K562 (cell line): ENCODE data around the gene COLEC12. TPM values are rescaled to one million over a fixed set of nuclear protein-coding genes. Genes with fewer than 3 reads are reported as not detected.

Source experiments
- ATAC-seq: fragments of 200-7000 bp; cut with Tn5 transposase; 3 replicates; pipeline ENCODE4 v1.9.1; 2020; ENCODE audit warnings: moderate library complexity
- BruUV-seq: library from RNA; stranded (reverse); fragments of 400-500 nt; replicated peaks from 2 replicates; lab custom pipeline; 2021; lab: Mats Ljungman, UMichigan
- CTCF ChIA-PET: fragments of 300-600 bp; formaldehyde crosslinking; extraction: SDS; loops from one replicate; lab custom pipeline; 2021; ENCODE audit warnings: low intra/inter-chr PET ratio; lab: Yijun Ruan, JAX
- POLR2A ChIA-PET: fragments of 300-600, 350-650 bp; sonication (Branson Sonifier 250); formaldehyde crosslinking; extraction: SDS; loops from one replicate; lab custom pipeline; 2021; ENCODE audit warnings: antibody characterized with exemption, inconsistent platforms; lab: Yijun Ruan, JAX
- DNase-seq, 4 experiments: peaks; one replicate each; pipeline versions ENCODE4 v3.0.0 to v3.0.0-alpha.2; 2011 to 2018; ENCODE audit warnings: low spot score in 3 of 4, mixed read lengths in 3 of 4; ENCODE audit errors: extremely low read depth in 1 of 4
- FAIRE-seq: peaks from 2 replicates; lab custom pipeline; 2011; peaks lifted over from hg19 to GRCh38; lab: Jason Lieb, UNC
- H2AFZ ChIP-seq: 2 replicates; pipeline ENCODE4 v1.6.0; 2011; ENCODE audit warnings: low read depth, low read length, control low read depth, inconsistent platforms
- H3K27ac ChIP-seq: fragments of 200-600 bp; 3 replicates; pipeline ENCODE4 v1.8.0; 2011; ENCODE audit warnings: low read depth, mild to moderate bottlenecking, control low read depth, inconsistent platforms, low read length, moderate library complexity, mixed read lengths; ENCODE audit errors: extremely low read depth
- H3K27me3 ChIP-seq, 2 experiments: fragments of 300-600 bp in 1 of 2; 2 replicates in 1 of 2; 3 replicates in 1 of 2; pipeline versions ENCODE4 v1.6.0 to v1.8.0; 2011; ENCODE audit warnings: inconsistent platforms in 2 of 2, low read length in 2 of 2, mild to moderate bottlenecking in 1 of 2, mixed read lengths in 1 of 2, moderate library complexity in 1 of 2; ENCODE audit not compliant: control insufficient read depth in 2 of 2, insufficient read depth in 2 of 2
- H3K36me3 ChIP-seq: fragments of 300-600 bp; 3 replicates; pipeline ENCODE4 v1.8.0; 2011; ENCODE audit warnings: mild to moderate bottlenecking, low read length, inconsistent platforms; ENCODE audit not compliant: control insufficient read depth, insufficient read depth
- H3K4me1 ChIP-seq, 2 experiments: fragments of 200-600 bp in 1 of 2; replicated peaks in 1 of 2; 2 replicates in 1 of 2; 3 replicates in 1 of 2; pipeline versions ENCODE4 v1.5.1 to v1.8.0; 2011; ENCODE audit warnings: inconsistent platforms in 2 of 2, low read length in 2 of 2, mild to moderate bottlenecking in 1 of 2, mixed read lengths in 1 of 2, moderate library complexity in 1 of 2; ENCODE audit not compliant: control insufficient read depth in 2 of 2, insufficient read depth in 2 of 2
- H3K4me2 ChIP-seq: 2 replicates; pipeline ENCODE4 v1.6.1; 2011; ENCODE audit warnings: low read length, control low read depth, inconsistent platforms, mixed read lengths; ENCODE audit not compliant: insufficient read depth
- H3K4me3 ChIP-seq: fragments of 200-600 bp; sonication (generic), shearing (Covaris generic); 2 replicates; pipeline ENCODE4 v1.5.1; 2016; ENCODE audit warnings: control low read depth, inconsistent platforms
- H3K79me2 ChIP-seq: fragments of 200-600 bp; 3 replicates; pipeline ENCODE4 v1.8.0; 2011; ENCODE audit warnings: low read length, inconsistent platforms; ENCODE audit not compliant: control insufficient read depth, insufficient read depth
- H3K9ac ChIP-seq, 2 experiments: 2 replicates each; pipeline versions ENCODE4 v1.6.0 to v1.6.1; 2011; ENCODE audit warnings: low read depth in 2 of 2, low read length in 2 of 2, control low read depth in 1 of 2, inconsistent platforms in 1 of 2, mild to moderate bottlenecking in 1 of 2, mixed read lengths in 1 of 2; ENCODE audit not compliant: insufficient read depth in 1 of 2
- H3K9me1 ChIP-seq: one replicate; pipeline ENCODE4 v1.6.0; 2011; ENCODE audit warnings: inconsistent platforms, mild to moderate bottlenecking, low read length, moderate library complexity; ENCODE audit not compliant: control insufficient read depth, insufficient read depth
- H3K9me3 ChIP-seq: replicated peaks from 2 replicates; pipeline ENCODE4 v1.5.1; 2011; ENCODE audit warnings: low read depth, low read length, inconsistent platforms; ENCODE audit not compliant: control insufficient read depth, insufficient read depth
- H4K20me1 ChIP-seq: replicated peaks from 2 replicates; pipeline ENCODE4 v1.6.1; 2011; ENCODE audit warnings: low read length, inconsistent platforms, mixed read lengths; ENCODE audit not compliant: control insufficient read depth, insufficient read depth
- CEBPG ChIP-seq, 3 experiments: fragments of 200-800 bp in 1 of 3; sonication (Bioruptor generic) in 1 of 3; sonication (generic) in 1 of 3; formaldehyde crosslinking in 1 of 3; IDR thresholded peaks in 2 of 3; conservative IDR thresholded peaks in 1 of 3; 2 replicates each; pipeline versions ENCODE4 v1.6.1 to v1.8.0; 2016 to 2022; ENCODE audit warnings: missing compliant biosample characterization in 2 of 3, missing genetic modification characterization in 2 of 3, mild to moderate bottlenecking in 1 of 3, missing genetic modification reagents in 1 of 3
- ETV1 ChIP-seq: fragments of 450-650 bp; conservative IDR thresholded peaks from 2 replicates; pipeline ENCODE4 v1.6.1; 2016; ENCODE audit warnings: missing genetic modification characterization, control low read depth, low read depth, missing compliant biosample characterization
- THRAP3 ChIP-seq: fragments of 450-650 bp; IDR thresholded peaks from 2 replicates; pipeline ENCODE4 v1.6.1; 2016; ENCODE audit warnings: mild to moderate bottlenecking, inconsistent platforms, borderline replicate concordance
- TOE1 ChIP-seq, 2 experiments: fragments of 450-650 bp in 1 of 2; sonication (generic) in 1 of 2; formaldehyde crosslinking in 1 of 2; IDR thresholded peaks; 2 replicates each; pipeline versions ENCODE4 v1.7.1 to v1.8.0; 2016 to 2022; ENCODE audit warnings: borderline replicate concordance in 2 of 2, mild to moderate bottlenecking in 2 of 2, antibody characterized with exemption in 1 of 2, inconsistent platforms in 1 of 2, low read depth in 1 of 2, missing genetic modification reagents in 1 of 2, moderate library complexity in 1 of 2
- WGBS: fragments of 100-300 bp; shearing (Covaris generic); methylation state at CpG from one replicate; pipeline ENCODE4 v1.1.6; 2016; ENCODE audit warnings: low coverage, mixed read lengths; ENCODE audit not compliant: insufficient coverage; ENCODE audit errors: missing lambda C conversion rate; 5-methylcytosine and 5-hydroxymethylcytosine counted together
- in situ Hi-C: fragments of 300-500 bp; cut with MboI; formaldehyde crosslinking; loops from 4 replicates; pipeline ENCODE4 v1.15.0; 2018; ENCODE audit warnings: inconsistent platforms, mixed read lengths
- intact Hi-C: fragments of 100-400 bp; cut with micrococcal nuclease; formaldehyde crosslinking; loops from 2 replicates; pipeline ENCODE4 v1.14.2; 2022
- polyA plus RNA-seq, 8 experiments: library from polyadenylated mRNA; depleted of rRNA in 4 of 8; stranded (reverse) in 5 of 8; unstranded in 3 of 8; fragments of >200 nt; fragmentation: Nextera tagmentation in 2 of 8; fragmentation: Illumina TruSeq in 1 of 8; extraction: Ambion mirVana in 2 of 8; extraction: Trizol in 1 of 8; gene quantifications; 2 replicates each; pipeline versions ENCODE4 v1.2.1 to v1.2.3, GENCODE V29; 2011 to 2014; ENCODE audit warnings: inconsistent platforms in 1 of 8, missing spikeins in 1 of 8
- total RNA-seq, 7 experiments: library from RNA; depleted of rRNA in 6 of 7; stranded (reverse); fragments of >200 nt in 6 of 7; fragmentation: Illumina TruSeq in 2 of 7; extraction: Trizol in 2 of 7; gene quantifications; 2 replicates each; pipeline versions ENCODE4 v1.2.1 to v1.2.3, GENCODE V29; 2011 to 2021; ENCODE audit warnings: low replicate concordance in 1 of 7
- TF ChIP-seq, protein P1 (sequence below): sonication (generic); IDR thresholded peaks from 2 replicates; pipeline ENCODE4 v1.6.1; 2016

Gene COLEC12
- total and polyA plus RNA-seq, 9 of the 15 experiments (the other 6 are each of a cell fraction or from before 2014, with no cell fraction given) = 0.04 TPM; not detected in 8

DNA sequence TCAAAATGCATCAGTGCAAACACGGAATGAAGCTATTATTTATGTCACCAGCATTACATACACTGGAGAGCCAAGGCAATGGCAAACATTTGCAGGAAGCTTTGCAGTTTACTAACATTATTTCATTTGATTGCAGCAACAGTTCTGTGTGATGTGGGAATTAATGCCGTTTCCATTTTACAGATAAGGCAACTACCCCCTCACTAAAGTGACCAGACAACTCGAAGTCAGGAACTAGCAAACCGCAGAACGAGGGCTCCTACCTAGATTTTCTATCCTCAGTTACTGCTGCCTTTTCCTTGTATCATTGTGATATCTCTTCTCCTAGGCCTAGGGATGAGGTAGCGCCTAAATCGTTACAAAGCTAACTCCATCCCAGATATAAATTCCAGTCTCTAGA is 85.5 kb downstream of the COLEC12 start:
- no peak overlapping the region for H3K4me2 ChIP-seq
- H3K27me3 ChIP-seq = peaks cover 0 to 7% of the 10 kb centered on the region in 2 experiments; a peak in 2 of 5 replicates
- CTCF ChIA-PET = no interaction called here
- BruUV-seq = no TSS peak
- H3K4me3 ChIP-seq = no peak overlapping the region
- no peak for FAIRE-seq
- H3K4me1 ChIP-seq = no peaks in the 10 kb centered on the region; a peak in 1 of 5 replicates
- H3K9me1 ChIP-seq = no peaks in the 10 kb centered on the region
- no peaks in the 10 kb centered on the region for H3K79me2 ChIP-seq
- intact Hi-C loops (no loop called here), in situ Hi-C loops (no loop called here)
- H2AFZ ChIP-seq = no peak overlapping the region
- POLR2A ChIA-PET = interaction anchor here (0.6 kb wide), 1 partner anchor 34 kb away, joined by 3 read pairs; no protein-coding TSS in a partner anchor
- no peak for ATAC-seq
- no peak for DNase-seq
- H3K36me3 ChIP-seq = no peaks in the 10 kb centered on the region
- H3K9ac ChIP-seq = no peak overlapping the region
- TF ChIP-seq ETV1 (tag) (peak; percentile 40; the same call in 1 of the 2 replicates), THRAP3 (no peak), TOE1 (IDR thresholded peaks at IDR 0.05; ENCODE audit: borderline replicate concordance) (no peak), TOE1 (CRISPR knock-in tag; IDR thresholded peaks at IDR 0.05; ENCODE audit: borderline replicate concordance, low read depth) (no peak), CEBPG (CRISPR knock-in tag; IDR thresholded peaks at IDR 0.05) (no peak), CEBPG (tag; conservative IDR thresholded peaks at IDR 0.05 in 1 of 2, IDR thresholded peaks at IDR 0.05 in 1 of 2) (peak; percentile 36 to 55; a peak in 3 of 4 replicates)
- TF ChIP-seq, protein P1, sequence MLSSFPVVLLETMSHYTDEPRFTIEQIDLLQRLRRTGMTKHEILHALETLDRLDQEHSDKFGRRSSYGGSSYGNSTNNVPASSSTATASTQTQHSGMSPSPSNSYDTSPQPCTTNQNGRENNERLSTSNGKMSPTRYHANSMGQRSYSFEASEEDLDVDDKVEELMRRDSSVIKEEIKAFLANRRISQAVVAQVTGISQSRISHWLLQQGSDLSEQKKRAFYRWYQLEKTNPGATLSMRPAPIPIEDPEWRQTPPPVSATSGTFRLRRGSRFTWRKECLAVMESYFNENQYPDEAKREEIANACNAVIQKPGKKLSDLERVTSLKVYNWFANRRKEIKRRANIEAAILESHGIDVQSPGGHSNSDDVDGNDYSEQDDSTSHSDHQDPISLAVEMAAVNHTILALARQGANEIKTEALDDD = 0 out of 2 replicates have a peak, but pooled peaks have one; percentile 54
- no peaks in the 10 kb centered on the region for H3K9me3 ChIP-seq
- no peak overlapping the region for H3K27ac ChIP-seq
- H4K20me1 ChIP-seq = no peaks in the 10 kb centered on the region
- WGBS = 4% methylated on average over 7 of the region's 7 CpGs
